Activated B cell treated with CpG ODN at 0.5 μM for 24 hours (primary cell): ENCODE measurements around the gene ZBTB21. TPM values are rescaled to one million over a fixed set of nuclear protein-coding genes. Genes with fewer than 3 reads are reported as not detected.
A peak's percentile ranks its signal among the peaks of the same experiment; 100 is the strongest.

ENCODE experiments used
- ATAC-seq: fragments of 200-7000 bp; cut with Tn5 transposase; one replicate; pipeline ENCODE4 v1.10.0; 2021; ENCODE audit warnings: low read depth, mild to moderate bottlenecking, moderate library complexity
- CTCF ChIA-PET: fragments of 350-600 bp; sonication (Branson Sonifier 250); formaldehyde crosslinking; loops from one replicate; lab custom pipeline; 2021; ENCODE audit warnings: antibody characterized with exemption; lab: Charles Lee
- POLR2A ChIA-PET: fragments of 350-600 bp; sonication (Branson Sonifier 250); formaldehyde crosslinking; loops from one replicate; lab custom pipeline; 2021; ENCODE audit warnings: antibody characterized with exemption; lab: Charles Lee
- DNase-seq: peaks from one replicate; pipeline ENCODE4 v3.0.0; 2022
- H3K27ac Mint-ChIP-seq: one replicate; pipeline ENCODE4 v1.8.0; 2020; ENCODE audit warnings: mixed read lengths
- H3K27me3 Mint-ChIP-seq: one replicate; pipeline ENCODE4 v1.8.0; 2021; ENCODE audit warnings: mixed read lengths
- H3K36me3 Mint-ChIP-seq: one replicate; pipeline ENCODE4 v1.8.0; 2021; ENCODE audit warnings: low read depth, mixed read lengths
- H3K4me1 Mint-ChIP-seq: one replicate; pipeline ENCODE4 v1.8.0; 2021; ENCODE audit warnings: mixed read lengths
- H3K4me3 Mint-ChIP-seq: one replicate; pipeline ENCODE4 v1.8.0; 2020; ENCODE audit warnings: mild to moderate bottlenecking, mixed read lengths
- H3K9me3 Mint-ChIP-seq: one replicate; pipeline ENCODE4 v1.8.0; 2020; ENCODE audit warnings: mixed read lengths
- CTCF ChIP-seq: fragments of 200-600 bp; IDR thresholded peaks from one replicate; pipeline ENCODE4 v1.8.0; 2022; ENCODE audit warnings: antibody characterized with exemption, mild to moderate bottlenecking
- intact Hi-C: fragments of 100-400 bp; cut with micrococcal nuclease; formaldehyde crosslinking; loops from one replicate; pipeline ENCODE4 v1.15.1; 2024
- total RNA-seq: library from RNA; stranded (reverse); gene quantifications from 2 replicates; pipeline ENCODE4 v1.2.3, GENCODE V29; 2022

The ZBTB21 gene
- total RNA-seq, 1 donor from 2014 or later: 24.2 TPM

- Mint-ChIP-seq H3K9me3 (peaks cover 4% of the 10 kb centered on the region), H3K36me3 (peaks cover 9% of the 10 kb centered on the region), H3K4me1 (peaks cover 15% of the 10 kb centered on the region), H3K4me3 (no peak overlapping the region), H3K27me3 (no peaks in the 10 kb centered on the region), H3K27ac (no peak overlapping the region)
- intact Hi-C loops: no loop called here
- ChIA-PET POLR2A (no interaction called here), CTCF (no interaction called here)
- DNase-seq (no peak), ATAC-seq (no peak)
- no peak for TF ChIP-seq CTCF
Observed at GRCh38 chr21:42013376-42013775, 3.2 kb upstream of the ZBTB21 start.

DNA sequence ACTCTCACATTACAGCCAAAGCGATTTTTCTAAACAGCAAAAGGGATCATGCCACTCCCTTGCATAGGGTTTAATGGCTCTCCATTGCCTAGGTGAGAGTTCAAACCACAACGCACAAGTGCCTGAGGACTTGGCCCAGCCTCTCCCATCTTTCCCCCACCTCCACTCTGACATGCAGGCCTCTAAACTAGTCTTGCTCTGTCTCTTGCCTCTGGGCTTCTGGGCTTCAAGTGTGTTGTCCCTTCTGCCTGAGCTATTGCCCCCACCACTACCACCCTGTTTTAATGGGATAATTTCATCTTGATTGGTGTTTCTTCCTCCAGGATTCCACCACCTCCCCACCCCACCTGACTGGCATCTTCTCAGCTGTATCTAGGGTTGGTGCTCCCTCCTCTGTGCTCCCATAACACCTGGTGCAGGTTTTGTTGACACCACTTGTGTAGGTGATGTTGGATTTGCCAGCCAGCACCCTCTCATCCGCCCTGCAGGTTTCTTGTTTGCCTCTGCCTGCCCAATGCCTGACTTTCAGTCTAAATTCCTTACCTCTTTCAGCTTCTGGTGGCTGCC, 2.7 kb upstream of the ZBTB21 start:
- peak overlapping the region; percentile 12 for H3K4me3 Mint-ChIP-seq

GRCh38 chr21:42012344-42012743, 2.2 kb upstream of the ZBTB21 start:
- H3K27ac Mint-ChIP-seq: peak overlapping the region; percentile 2
- peaks cover 4% of the 10 kb centered on the region for H3K9me3 Mint-ChIP-seq
- ChIA-PET POLR2A (no interaction called here), CTCF (interaction anchor here (1.3 kb wide), 1 partner anchor 196 kb away, joined by 5 read pairs; no protein-coding TSS in a partner anchor)
- H3K4me1 Mint-ChIP-seq: peaks cover 22% of the 10 kb centered on the region
- H3K4me3 Mint-ChIP-seq: peak overlapping the region; percentile 12
- H3K27me3 Mint-ChIP-seq: no peaks in the 10 kb centered on the region
- TF ChIP-seq CTCF: no peak
- intact Hi-C loops: no loop called here
- DNase-seq (no peak), ATAC-seq (no peak)
- H3K36me3 Mint-ChIP-seq: peaks cover 17% of the 10 kb centered on the region

More for the DNA sequence above, 2.7 kb upstream of the ZBTB21 start:
- Mint-ChIP-seq H3K36me3 (peaks cover 12% of the 10 kb centered on the region), H3K4me1 (peaks cover 17% of the 10 kb centered on the region), H3K9me3 (peaks cover 4% of the 10 kb centered on the region), H3K27ac (peak overlapping the region; percentile 2), H3K27me3 (no peaks in the 10 kb centered on the region)
- DNase-seq: no peak
- ChIA-PET CTCF (interaction anchor here (1.3 kb wide), 1 partner anchor 196 kb away, joined by 5 read pairs; no protein-coding TSS in a partner anchor), POLR2A (no interaction called here)
- intact Hi-C loops: no loop called here
- ATAC-seq: no peak
- TF ChIP-seq CTCF: no peak

DNA sequence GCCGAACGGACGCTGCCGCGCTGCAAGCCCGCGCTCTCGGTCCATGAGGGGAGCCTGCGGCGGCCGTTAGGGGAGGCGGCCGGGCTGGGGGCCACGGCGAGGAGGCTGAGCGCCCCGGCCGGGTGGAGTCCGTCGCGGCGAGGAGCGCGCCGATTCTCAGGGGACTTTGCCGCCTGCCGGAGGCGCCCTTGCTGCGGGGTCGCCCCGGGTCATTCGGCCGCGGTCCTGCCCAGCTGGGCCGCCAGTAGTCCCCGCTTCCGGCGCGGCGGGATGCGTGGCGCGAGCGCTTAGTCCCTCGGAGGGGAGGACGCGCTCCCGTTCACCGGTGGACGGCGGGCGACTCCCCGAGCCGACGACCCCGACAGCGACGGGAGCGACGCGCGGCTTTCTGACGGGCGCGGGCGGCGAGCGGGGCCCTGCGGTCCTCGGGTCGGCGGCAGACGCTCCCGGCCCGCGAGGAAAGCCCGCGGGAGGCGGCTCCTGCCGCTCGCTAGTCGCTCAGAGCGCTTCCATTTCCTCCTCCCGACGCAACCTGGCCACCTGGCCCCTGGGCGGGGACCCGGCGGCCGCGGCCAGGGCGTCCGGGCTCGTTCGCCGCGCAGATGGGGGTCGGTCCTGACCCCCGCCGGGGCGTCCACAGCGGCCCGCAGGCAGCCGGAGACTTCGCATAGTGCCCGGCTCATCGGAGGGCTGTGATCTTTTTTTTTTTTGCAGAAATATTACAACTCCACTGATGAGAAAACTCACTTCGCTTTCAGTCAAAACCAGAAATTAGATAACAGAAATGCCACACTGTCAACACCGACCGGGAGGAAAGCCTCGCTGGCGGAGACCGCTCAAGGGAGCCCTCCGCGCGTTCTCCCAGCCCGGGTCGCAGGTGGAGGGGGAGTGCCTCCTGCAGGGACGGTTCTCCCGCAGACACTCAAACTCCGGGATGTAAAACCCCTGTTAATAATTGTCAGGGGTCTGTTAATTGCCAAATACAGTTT, 641 bp upstream of the ZBTB21 start:
- Mint-ChIP-seq H3K4me1 (peaks cover 32% of the 10 kb centered on the region), H3K9me3 (peaks cover 4% of the 10 kb centered on the region), H3K27me3 (no peaks in the 10 kb centered on the region), H3K4me3 (peak overlapping the region; percentile 86), H3K27ac (peak overlapping the region; percentile 80), H3K36me3 (peaks cover 24% of the 10 kb centered on the region)
- intact Hi-C loops: loop anchor here (1.0 to 2.0 kb wide), 4 partner anchors 82 to 194 kb away; partner anchors contain the start of gene PRDM15
- TF ChIP-seq CTCF: no peak
- peak; percentile 5 for ATAC-seq
- POLR2A ChIA-PET: interaction anchor here (0.7 to 4.0 kb wide), 6 partner anchors 52 to 133 kb away, joined by 4 to 21 read pairs (median 14); no protein-coding TSS in a partner anchor
- DNase-seq: no peak
- CTCF ChIA-PET: interaction anchor here (1.3 to 2.6 kb wide), 3 partner anchors 97 to 194 kb away, joined by 5 to 16 read pairs (median 8); no protein-coding TSS in a partner anchor
